IPS-NIHi7 (cell line): ENCODE results near the gene WNK2.

ENCODE experiments used
- DNase-seq: peaks from one replicate; pipeline ENCODE4 v3.0.0; 2012; ENCODE audit warnings: mixed read lengths; ENCODE audit errors: extremely low spot score

Gene WNK2

DNA sequence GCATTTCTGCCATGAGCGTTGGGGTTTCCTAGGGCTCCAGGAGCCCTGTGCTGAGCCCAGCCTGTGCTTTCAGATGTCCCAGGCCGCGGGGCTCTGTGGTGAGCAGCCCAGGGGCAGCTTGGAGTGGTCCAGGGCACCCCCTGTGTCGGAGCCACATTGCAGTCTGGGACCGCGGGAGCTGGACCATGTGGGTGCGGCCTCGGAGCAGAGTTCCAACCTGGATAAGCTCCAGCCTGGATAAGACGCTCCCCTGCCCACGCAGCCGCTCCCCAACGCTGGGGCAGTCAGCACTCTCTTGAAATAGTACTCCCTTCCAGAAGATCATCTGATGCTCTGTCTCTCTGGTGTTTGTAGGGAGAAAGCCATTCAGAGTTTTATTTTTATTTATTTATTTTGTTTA is 111.1 kb downstream of the WNK2 start:
- peak; percentile 15 for DNase-seq

DNA sequence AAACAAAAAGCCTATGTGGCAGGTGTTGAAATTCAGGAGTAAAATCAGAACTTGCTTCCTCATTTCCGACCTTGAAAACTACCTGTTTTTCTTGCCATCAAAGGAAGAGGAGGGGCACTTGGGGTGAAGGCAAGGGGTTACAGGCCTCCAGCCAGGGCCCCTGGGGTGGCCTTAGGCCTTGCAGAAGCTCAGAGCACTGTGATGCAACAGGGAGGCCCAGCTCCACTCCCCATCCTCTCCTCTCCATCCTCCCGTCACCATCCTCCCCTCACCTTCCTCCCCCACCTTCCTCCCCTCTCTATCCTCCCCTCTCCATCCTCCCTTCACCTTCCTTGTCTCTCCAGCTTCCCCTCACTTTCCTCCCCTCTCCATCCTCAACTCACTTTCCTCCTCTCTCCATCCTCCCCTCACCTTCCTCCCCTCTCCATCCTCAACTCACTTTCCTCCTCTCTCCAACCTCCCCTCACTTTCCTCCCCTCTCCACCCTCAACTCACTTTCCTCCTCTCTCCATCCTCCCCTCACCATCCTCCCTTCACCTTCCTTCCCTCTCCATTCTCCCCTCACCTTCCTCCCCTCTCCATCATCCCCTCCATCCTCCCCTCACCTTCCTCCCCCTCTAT is 111.6 kb downstream of the WNK2 start:
- no peak for DNase-seq

DNA sequence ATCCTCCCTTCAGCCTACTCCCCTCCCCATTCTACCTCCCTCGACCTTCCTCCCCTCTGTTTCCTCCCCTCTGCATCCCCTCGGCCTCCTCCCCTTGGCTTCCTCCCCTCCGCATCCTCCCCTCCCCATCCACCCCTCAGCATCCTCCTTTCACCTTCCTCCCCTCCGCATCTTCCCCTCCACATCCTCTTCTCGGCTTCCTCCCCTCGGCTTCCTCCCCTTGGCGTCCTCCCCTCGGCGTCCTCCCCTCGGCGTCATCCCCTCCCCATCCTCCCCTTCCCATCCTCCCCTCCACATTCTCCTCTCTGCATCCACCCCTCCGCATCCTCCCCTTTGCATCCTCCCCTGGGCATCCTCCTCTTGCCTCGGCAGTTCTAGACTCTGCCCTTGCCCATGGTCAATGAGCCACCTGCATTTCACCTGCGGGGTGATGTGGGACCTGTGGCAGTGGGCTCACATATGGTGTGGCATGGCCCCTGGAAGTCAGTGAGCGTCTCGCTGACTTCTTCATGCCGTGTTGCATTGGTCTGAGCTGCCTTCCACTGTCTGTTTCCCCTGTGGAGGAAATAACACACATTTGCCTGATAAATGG is 113.0 kb downstream of the WNK2 start:
- DNase-seq = peak; percentile 9

DNA sequence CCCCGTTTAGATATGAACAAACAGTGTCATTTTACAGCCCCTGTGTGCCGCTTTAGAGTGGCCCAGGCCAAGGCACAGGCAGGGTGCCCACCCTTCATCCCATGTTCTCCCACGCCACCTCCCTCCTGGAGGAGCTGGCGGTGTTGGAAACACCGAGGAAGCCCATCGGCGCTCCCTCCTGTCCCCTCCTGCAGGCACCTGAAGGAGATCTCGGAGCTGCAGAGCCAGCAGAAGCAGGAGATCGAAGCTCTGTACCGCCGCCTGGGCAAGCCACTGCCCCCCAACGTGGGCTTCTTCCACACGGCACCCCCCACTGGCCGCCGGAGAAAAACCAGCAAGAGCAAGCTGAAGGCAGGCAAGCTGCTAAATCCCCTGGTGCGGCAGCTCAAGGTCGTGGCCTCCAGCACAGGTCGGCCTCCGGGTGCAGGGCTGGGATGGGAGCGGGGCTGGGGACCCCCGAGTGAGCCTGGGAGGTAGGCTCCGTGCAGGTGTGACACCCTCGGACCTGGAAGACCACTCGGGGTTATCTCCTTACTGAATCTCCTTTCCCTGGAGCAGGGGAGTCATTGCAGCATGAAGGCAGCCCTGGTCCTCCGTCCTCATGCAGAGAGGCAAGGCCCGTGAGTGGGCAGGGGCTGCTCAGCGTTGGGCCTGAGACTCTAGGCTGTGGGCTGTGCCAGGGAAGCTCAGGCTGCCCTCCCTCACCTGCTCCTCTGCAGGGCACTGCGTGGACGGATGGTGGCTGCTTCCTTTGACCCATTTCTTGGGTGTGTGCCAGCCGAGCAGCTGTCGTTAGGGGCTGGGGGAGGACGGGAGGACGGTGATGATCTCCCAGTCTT is 113.9 kb downstream of the WNK2 start:
- DNase-seq = peak; percentile 57

DNA sequence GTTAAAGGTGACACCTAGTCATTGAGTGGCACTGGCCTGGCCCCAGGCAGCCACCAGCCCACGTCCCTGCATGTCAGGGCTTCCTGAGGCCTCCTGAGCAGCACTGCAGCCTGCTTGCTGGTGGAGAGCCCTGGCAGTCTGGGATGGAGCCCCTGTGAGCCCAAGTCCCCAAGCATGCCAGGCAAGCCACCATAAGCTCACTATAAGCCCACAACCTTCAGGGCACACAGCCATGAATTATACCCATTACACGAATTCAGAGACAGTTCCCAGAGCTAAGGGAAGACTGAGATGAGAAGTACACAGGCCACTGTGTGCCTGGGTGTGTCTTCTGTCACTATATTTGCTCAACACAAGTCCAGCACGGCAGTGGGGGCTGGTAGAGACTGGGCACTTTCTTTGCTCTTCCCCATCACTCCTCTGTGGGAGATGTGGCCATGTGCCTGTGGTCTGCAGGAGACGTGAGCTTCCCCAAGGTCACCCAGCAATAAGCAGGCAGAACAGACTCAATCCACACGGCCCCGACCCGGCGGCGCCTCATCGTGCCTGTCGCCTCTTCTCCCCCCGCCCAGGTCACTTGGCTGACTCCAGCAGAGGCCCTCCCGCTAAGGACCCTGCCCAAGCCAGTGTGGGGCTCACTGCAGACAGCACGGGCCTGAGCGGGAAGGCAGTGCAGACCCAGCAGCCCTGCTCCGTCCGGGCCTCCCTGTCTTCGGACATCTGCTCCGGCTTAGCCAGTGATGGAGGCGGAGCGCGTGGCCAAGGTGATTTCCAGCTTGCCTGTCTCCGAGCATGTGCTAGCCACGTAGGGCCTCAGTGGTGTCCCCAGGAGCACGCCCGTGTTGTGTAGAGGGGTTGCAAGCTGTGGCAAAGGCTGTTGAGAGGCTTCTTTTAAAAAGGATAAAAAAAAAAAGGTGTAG is 114.8 kb downstream of the WNK2 start:
- DNase-seq = no peak

DNA sequence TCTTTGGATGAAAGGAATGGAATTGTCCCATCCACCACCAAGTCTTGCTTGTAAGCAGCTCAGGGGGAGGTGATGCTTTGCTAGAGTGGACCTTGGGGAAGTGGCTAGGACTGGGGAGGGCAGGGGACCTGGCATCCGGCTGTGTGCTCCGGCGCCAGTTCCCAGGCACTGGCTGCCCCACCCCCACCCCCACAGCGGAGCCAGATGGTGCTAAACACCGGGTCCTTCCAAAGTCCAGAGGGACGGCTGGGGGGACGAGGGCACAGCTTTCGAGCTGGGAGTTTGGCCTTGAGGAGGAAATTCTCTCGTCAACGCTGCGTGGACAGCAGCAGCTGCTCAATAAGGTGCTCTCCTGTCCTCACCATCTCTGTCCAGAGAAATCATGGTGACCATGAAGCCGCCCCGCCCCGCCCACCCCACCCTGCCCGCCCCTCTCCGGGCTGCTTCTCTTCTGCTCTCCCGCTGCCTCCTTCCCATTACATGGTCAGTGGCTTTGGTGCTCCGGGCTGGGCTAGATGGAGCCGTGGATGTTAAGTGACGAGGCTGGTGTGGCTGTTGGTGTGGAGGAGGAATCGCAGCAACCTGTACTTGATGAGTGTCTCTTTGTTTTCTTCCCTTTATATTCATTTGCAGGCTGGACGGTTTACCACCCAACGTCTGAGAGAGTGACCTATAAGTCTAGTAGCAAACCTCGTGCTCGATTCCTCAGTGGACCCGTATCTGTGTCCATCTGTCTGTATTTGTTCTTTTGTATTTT is 115.7 kb downstream of the WNK2 start:
- DNase-seq = peak; percentile 13

DNA sequence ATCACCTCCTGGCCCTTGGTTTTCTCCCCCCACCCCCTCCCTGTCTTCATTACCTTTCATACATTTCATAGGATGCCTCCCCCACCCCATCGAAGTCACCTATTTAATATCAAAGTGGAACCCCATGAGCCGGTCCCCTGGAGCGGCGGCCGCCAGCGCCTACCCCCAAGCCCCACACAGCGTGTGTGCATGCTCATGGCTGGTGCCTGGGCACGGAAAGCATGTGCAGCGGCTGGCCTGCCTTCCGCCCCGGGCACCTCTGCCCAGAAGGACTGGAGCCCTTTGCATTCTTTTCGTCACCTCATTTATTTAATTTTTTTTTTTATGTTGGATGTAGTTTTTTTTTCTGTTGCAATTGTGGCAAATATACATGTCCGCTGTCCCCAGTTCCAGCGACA is 116.2 kb downstream of the WNK2 start:
- no peak for DNase-seq

DNA sequence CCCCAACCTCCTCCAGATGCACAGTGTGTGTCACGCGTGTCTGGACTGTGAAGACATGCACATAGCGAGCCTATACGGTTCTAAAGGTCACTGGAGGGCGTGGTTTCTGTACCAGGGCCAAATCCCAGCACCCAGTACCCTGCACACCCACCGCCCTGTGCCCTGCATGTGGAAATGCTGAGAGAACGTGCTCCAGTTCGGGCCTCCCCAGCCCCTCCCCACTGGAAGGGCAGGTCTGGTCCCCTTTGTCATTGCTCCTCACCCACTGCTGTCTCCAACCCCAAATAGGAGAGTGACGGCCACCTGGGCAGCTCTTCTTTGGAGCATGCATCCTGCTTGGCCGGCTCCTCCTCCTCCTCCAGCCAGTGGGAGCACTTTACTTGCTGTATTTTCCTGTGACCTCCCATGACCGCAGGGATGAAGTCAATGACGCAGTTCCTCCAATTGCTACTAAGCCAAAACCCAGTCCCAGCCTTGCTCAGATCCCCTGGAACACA is 116.7 kb downstream of the WNK2 start:
- DNase-seq = no peak

DNA sequence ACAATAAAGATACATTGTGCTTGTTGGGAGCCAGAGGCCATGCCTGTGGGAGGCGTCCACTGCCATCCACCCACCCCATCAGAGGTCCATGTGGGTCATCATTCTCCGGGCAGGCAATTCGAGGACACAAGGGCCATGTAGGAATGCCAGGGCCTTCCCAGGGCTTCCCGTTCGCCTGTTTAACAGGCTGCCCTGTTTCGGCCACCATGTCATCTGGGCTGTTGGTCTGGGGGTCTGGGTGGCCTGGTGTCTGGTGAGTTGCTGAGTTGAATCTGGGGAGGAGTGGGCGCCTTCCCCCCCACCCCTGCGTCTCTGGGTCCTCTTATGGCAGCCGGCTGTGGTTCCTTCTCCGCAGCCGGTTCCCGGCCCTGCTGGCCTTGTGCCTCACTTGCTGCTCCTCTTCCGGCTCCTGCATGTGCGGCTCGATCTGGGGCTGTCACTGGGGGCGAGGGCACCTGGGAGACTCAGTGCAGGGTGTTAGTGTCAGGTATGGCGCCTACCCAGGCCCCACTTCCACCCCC is 117.4 kb downstream of the WNK2 start:
- DNase-seq = no peak

DNA sequence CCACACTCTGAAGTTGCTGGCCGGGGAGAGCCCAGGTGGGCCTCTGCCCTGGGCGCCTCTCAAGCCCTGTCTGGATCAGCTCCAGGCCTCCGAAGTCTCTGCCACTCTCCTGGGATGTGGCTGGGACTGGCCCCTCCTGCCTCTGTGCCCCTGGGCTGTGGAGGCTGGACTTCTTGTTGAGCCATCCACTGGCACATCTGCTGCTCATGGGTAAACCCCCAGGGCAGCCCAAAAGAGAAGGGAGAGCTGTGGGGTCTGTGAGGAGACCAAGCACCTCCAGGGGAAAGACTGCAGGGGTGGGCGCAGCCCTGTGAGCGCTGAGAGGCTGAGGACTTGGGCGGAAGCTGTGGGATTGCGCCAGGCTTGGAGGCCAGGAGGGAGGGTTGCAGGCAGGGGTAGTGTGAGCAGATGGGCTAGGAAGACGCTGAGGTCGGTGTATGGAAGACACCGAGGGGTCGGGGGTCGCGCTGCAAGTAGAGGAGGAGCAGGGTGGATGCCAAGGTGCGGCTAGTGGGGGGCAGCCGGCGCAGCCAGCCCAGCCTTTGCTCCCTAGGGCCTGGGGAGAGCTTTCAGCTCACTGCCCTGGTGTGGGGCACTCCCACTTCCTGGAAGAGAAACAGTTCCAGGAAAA is 118.1 kb downstream of the WNK2 start:
- DNase-seq = no peak

DNA sequence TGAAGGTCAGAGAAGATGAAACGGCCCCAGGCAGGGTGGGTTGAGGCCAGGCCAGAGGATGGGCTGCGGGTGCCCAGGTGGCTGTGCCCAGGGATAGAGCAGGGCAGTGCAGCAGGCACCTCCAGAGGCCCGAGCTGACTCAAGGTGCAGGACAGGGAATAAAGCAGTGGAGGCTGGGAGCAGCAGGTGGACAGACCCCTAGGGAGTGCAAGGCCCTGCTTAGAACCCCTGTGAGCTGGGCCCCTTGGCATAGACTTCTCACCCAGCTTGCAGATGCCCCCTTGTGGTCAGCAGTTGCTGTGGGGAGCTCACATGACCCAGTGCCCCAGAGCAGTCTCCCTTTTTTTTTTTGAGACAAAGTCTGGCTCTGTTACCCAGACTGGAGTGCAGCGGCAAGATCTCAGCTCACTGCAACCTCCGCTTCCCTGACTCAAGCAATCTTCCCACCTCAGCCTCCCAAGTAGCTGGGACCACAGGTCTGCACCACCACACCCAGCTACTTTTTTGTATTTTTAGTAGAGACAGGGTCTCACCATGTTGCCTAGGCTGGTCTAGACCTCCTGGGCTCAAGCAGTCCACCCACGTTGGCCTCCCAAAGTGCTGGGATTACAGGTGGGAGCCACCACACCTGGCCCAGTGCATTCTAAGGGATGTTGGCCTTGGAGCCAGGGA is 118.8 kb downstream of the WNK2 start:
- peak; percentile 82 for DNase-seq

DNA sequence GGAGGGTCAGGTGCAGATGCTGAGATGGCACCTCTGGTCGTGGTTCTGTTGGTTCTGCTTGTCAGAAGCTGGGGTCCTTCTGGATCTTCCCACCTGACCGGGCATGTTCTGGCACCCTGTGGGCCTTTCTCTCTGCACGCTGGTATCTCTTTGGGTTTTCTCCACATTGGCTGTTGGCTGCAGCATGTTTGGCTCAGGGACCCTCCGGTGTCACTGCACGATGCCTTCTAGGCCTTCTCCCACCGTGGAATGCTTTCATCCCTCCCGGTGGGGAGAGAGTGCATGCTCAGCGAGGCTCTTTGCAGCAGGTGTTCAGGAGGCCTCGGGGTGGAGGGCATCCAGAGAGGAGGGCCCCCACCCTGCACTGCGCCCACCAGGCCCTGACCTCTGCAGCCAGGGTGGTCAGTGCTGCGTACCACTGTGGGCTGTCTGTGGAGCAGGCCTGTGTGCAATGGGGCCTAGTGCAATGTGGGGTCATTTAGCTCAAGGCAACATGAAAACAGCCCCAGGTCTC is 119.4 kb downstream of the WNK2 start:
- DNase-seq = no peak

DNA sequence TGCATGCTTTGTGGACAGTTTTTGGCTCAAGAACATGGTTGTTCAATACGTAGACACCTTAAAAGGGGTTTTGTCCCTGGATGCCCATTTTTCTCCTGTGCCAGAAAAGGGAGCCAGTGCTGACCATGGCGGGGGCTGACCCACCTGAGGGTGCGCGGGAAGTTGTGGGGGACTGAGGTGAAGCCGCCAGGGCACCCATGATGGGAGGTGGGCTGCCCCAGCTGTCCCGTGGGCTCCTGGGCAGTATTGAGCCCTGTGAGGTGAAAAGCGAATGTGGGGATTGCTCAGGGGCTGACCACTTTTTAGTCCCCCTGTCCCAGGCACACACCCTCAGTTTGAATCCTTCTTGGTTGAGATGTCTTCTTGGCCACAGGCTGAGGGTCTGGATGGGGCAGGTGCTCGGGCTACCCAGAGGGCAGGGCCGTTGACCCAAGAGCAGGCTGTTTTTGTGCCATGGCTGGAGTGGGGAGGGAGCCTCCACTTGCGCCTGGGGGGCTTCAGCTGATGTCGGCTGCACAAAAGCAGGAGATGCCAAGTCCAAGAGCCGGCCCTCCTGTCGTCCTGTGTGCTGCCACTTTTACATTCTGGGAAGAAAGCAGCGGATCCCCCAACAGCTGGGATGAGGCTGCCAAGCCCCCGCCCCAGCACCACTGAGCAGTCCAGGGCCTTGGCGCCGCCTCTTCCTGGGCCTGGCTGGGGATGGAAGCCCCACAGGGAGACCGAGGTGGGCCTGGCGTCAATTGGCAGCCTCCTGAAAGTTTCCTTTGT is 120.1 kb downstream of the WNK2 start:
- peak; percentile 8 for DNase-seq

DNA sequence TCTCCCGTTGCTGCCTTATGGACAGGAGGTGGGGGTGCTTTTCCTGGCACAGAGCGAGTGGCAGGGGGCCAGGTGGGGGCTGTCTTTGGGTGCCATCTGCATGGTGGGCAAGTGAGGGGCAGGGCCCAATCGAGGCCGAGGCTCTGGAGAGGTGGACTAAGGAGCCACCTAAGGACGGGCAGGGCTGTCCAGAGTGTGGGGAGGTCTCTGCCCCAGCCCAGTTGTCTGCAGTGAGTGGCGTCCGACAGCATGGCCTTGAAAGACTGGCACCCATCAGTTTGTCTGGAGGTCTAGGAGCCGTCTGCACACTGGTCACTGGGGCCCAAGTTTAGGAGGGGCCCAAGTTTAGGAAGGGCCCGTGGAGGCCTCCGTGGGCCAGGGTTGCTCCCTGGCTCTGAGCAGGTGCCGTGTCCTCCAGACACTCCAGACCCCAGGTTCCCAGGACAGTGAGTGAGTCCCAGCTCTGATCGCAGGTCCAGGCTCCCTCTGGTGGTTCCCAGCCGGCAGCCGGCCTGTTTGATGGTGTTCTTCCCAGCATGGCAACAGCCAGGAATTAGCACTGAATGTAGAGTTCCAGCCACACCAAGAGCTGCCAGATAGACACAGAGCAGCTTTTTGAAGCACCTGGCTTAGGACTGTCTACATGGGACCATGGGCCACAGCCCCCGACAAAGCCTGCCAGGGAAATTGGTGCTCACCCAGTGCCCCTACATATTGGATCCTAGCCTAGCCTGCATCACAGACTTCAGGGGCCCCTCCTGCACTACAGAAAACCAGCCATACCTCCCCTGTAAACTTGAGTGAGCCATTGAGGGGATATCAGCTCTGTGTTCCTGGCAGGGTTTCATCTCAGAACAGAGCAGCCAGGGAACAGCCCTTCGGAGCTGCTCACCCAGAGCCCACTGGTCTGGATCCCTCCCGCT is 120.9 kb downstream of the WNK2 start:
- DNase-seq = peak; percentile 90

DNA sequence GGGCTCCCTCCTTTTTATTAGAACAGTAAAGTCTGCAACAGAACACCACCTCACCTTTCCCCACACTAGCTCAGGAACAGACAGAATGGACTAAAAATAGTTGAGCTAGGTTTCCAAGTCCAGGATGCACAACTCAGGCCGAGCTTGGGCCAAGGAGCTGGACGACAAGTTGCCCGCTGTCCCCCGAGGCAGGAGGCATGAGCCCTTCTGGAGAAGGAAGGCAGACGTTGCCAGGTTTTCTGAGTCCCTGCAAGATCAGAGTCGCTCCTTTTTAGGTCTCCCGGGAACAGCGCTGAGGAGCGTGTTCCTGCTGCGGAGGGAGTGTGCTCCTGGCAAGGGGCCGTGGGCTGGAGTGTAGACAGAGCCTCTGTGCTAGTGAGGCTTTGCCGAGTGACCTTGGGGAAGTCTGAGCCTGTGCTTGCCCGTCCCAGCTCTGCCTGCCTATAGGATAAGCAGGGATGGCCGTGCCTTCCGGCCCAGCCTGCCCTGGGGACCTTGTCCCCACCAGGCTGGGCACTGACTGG is 121.6 kb downstream of the WNK2 start:
- DNase-seq = peak; percentile 10

DNA sequence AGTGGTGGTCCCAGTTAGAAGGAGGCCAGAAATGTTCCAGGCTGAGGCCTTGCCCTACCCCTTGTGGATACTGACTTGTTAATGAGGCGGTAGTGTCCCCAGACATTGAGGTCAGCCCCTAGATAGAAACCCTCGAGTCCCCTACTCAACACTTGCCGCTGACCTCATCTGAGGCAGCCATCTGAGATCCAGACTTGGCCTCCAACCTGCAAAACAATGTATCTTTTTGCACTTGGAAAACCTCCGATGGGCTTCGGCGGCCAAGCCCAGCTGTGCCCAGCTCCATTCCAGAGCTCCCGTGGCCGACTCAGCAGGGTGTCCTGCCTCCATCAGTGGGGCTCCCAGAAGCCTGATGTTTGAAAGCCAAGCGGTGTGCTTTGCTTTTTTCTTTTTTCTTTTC is 122.1 kb downstream of the WNK2 start:
- DNase-seq = peak; percentile 7

DNA sequence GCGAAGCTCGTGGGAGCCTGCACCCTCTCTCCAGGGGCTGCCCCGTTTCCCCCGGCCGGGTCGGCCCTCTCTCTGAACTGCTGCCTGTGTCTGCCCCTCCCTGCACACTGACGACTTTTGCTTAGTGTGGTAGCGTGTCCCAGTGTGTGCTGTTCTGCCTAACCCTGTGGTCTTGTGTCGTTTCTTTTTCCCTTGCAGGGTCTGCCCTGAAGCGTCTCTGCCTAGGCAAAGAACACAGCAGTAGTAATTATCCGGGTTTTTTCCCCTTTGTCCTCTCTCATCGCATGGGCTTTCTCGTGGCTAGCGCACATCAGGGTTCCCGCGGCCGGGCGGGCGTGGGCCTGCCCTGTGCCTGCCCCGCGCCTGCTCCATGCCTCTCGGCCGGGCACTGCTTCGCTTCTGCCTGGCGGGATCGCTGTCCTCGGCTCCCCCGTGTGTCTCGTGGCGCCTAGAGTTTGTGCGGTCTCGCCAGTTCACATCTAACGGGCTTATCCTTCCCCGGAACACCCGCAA is 122.7 kb downstream of the WNK2 start:
- peak; percentile 8 for DNase-seq
